T follicular helper cell (primary cell): ENCODE results near the gene GTF3C4.
"Not testable (repeated sequence)": the region's sequence is repeated elsewhere in the genome, so short reads cannot be mapped to it uniquely, and the experiment has no call there.

Experiments used
- DNase-seq: peaks from one replicate; pipeline ENCODE4 v3.0.0-alpha.2; 2020; ENCODE audit warnings: low read depth

Gene GTF3C4

GRCh38 chr9:132698989-132699388 is 28.7 kb downstream of the GTF3C4 start:
- no peak for DNase-seq

- DNase-seq, result no peak
Measured at GRCh38 chr9:132699956-132700355, 29.7 kb downstream of the GTF3C4 start.

- no peak for DNase-seq
Measured at GRCh38 chr9:132702254-132702653, 32.0 kb downstream of the GTF3C4 start.

GRCh38 chr9:132703336-132703735 is 33.1 kb downstream of the GTF3C4 start:
- DNase-seq, result no peak

- no peak for DNase-seq
Measured at GRCh38 chr9:132708239-132708638, 38.0 kb downstream of the GTF3C4 start.

- DNase-seq, result no peak
Measured at GRCh38 chr9:132708769-132709430, 38.6 kb downstream of the GTF3C4 start.

- no peak for DNase-seq
Measured at GRCh38 chr9:132710333-132710732, 40.1 kb downstream of the GTF3C4 start.

- not testable (repeated sequence) for DNase-seq
Measured at GRCh38 chr9:132711152-132711551, 40.9 kb downstream of the GTF3C4 start.

GRCh38 chr9:132711846-132712245 is 41.6 kb downstream of the GTF3C4 start:
- DNase-seq, result no peak

- no peak for DNase-seq
Measured at GRCh38 chr9:132712753-132713152, 42.5 kb downstream of the GTF3C4 start.

GRCh38 chr9:132716007-132716406 is 45.7 kb downstream of the GTF3C4 start:
- no peak for DNase-seq

GRCh38 chr9:132717326-132717945 is 47.2 kb downstream of the GTF3C4 start:
- DNase-seq, result no peak

GRCh38 chr9:132718381-132718928 is 48.2 kb downstream of the GTF3C4 start:
- not testable (repeated sequence) for DNase-seq

- no peak for DNase-seq
Measured at GRCh38 chr9:132721661-132722060, 51.4 kb downstream of the GTF3C4 start.

GRCh38 chr9:132722564-132723065 is 52.4 kb downstream of the GTF3C4 start:
- no peak for DNase-seq

- no peak for DNase-seq
Measured at GRCh38 chr9:132723809-132724208, 53.5 kb downstream of the GTF3C4 start.

GRCh38 chr9:132725306-132725705 is 55.0 kb downstream of the GTF3C4 start:
- no peak for DNase-seq

GRCh38 chr9:132726576-132727130 is 56.4 kb downstream of the GTF3C4 start:
- no peak for DNase-seq

- no peak for DNase-seq
Measured at GRCh38 chr9:132728071-132728470, 57.8 kb downstream of the GTF3C4 start.

GRCh38 chr9:132728497-132728896 is 58.2 kb downstream of the GTF3C4 start:
- DNase-seq, result no peak

GRCh38 chr9:132729235-132729890 is 59.1 kb downstream of the GTF3C4 start:
- DNase-seq, result no peak
